ENCODE data around the gene MIA3. TPM values are rescaled to one million over a fixed set of nuclear protein-coding genes. Genes with fewer than 3 reads are reported as not detected.

MIA3 gene
- total and polyA plus RNA-seq, 2 donors (not counting 1 experiment from before 2014, with no cell fraction given), result 34.3 to 68.0 TPM

DNA sequence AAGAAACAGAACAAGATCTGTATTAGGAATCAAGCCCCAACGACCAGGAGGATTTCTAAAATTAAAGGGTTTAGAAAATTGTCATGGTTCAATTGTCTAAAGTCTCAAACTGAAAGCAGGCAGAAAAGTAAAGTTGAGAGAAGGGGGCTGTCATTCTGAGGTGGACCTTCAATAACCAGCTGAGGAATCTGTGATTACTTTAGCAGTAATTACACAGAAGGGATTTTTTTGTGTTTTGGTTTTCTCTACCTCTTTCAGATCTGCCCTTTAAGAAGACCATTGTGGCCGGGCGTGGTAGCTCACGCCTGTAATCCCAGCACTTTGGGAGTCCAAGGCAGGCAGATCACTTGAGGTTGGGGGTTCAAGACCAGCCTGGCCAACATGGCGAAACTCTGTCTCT is 77.0 kb downstream of the MIA3 start:
- H3K79me2 ChIP-seq (ENCODE audit: control insufficient read depth, insufficient read depth, low read length), result peaks cover 17% of the 10 kb centered on the region

DNA sequence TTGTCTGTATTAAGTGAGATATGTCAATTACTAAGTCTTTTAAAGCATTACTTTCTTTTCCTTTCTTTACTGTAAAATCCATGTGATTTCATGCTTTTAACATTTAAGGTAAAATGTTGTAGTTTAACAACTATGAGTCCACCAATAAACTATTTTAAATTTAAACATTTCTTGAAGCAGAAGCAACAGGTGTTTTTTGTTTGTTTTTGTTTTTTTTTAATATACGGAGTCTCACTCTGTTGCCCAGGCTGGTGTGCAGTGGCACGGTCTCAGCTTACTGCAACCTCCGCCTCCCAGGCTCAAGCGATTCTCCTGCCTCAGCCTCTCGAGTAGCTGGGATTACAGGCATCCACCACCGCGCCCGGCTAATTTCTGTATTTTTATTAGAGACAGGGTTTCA is 78.8 kb downstream of the MIA3 start:
- Histone ChIP-seq H2AFZ (ENCODE audit: low read length) (no peak overlapping the region), H3K36me3 (ENCODE audit: control insufficient read depth, insufficient read depth, low read length) (no peaks in the 10 kb centered on the region), H4K20me1 (ENCODE audit: control insufficient read depth, extremely low read depth, insufficient read depth, low read length) (no peaks in the 10 kb centered on the region), H3K9ac (ENCODE audit: insufficient read depth, low read length) (no peak overlapping the region), H3K4me2 (ENCODE audit: extremely low read depth, insufficient read depth, low read length) (no peak overlapping the region), H3K4me1 (ENCODE audit: control insufficient read depth, extremely low read depth, insufficient read depth, low read length) (no peaks in the 10 kb centered on the region), H3K27ac (ENCODE audit: insufficient read depth, low read length) (no peak overlapping the region), H3K79me2 (ENCODE audit: control insufficient read depth, insufficient read depth, low read length) (peaks cover 17% of the 10 kb centered on the region), H3K4me3 (replicated peaks in 1 of 4; ENCODE audit: control extremely low read depth in 1 of 4, insufficient read depth in 1 of 4, low read depth in 3 of 4, low read length in 4 of 4) (no peak overlapping the region), H3K27me3 (ENCODE audit: control insufficient read depth, insufficient read depth, low read length) (no peaks in the 10 kb centered on the region), H3K9me3 (ENCODE audit: control insufficient read depth, insufficient read depth, low read depth, low read length) (no peaks in the 10 kb centered on the region)
- TF ChIP-seq EZH2 (IDR thresholded peaks at IDR 0.05; ENCODE audit: low read length, missing control alignments), result no peak
- TF ChIP-seq, protein P1, sequence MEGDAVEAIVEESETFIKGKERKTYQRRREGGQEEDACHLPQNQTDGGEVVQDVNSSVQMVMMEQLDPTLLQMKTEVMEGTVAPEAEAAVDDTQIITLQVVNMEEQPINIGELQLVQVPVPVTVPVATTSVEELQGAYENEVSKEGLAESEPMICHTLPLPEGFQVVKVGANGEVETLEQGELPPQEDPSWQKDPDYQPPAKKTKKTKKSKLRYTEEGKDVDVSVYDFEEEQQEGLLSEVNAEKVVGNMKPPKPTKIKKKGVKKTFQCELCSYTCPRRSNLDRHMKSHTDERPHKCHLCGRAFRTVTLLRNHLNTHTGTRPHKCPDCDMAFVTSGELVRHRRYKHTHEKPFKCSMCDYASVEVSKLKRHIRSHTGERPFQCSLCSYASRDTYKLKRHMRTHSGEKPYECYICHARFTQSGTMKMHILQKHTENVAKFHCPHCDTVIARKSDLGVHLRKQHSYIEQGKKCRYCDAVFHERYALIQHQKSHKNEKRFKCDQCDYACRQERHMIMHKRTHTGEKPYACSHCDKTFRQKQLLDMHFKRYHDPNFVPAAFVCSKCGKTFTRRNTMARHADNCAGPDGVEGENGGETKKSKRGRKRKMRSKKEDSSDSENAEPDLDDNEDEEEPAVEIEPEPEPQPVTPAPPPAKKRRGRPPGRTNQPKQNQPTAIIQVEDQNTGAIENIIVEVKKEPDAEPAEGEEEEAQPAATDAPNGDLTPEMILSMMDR (conservative IDR thresholded peaks at IDR 0.05 in 1 of 2, IDR thresholded peaks at IDR 0.05 in 1 of 2; ENCODE audit: low read depth in 1 of 2, low read length in 2 of 2), result no peak
- DNase-seq (ENCODE audit: low read depth in 2 of 2), result no peak

More for the DNA sequence above, 77.0 kb downstream of the MIA3 start:
- Histone ChIP-seq H3K4me1 (ENCODE audit: control insufficient read depth, extremely low read depth, insufficient read depth, low read length) (no peaks in the 10 kb centered on the region), H3K4me3 (replicated peaks in 1 of 4; ENCODE audit: control extremely low read depth in 1 of 4, insufficient read depth in 1 of 4, low read depth in 3 of 4, low read length in 4 of 4) (no peak overlapping the region), H3K4me2 (ENCODE audit: extremely low read depth, insufficient read depth, low read length) (no peak overlapping the region), H3K27ac (ENCODE audit: insufficient read depth, low read length) (no peak overlapping the region), H3K36me3 (ENCODE audit: control insufficient read depth, insufficient read depth, low read length) (no peaks in the 10 kb centered on the region), H3K27me3 (ENCODE audit: control insufficient read depth, insufficient read depth, low read length) (no peaks in the 10 kb centered on the region), H3K9me3 (ENCODE audit: control insufficient read depth, insufficient read depth, low read depth, low read length) (no peaks in the 10 kb centered on the region), H3K9ac (ENCODE audit: insufficient read depth, low read length) (no peak overlapping the region), H4K20me1 (ENCODE audit: control insufficient read depth, extremely low read depth, insufficient read depth, low read length) (no peaks in the 10 kb centered on the region), H2AFZ (ENCODE audit: low read length) (no peak overlapping the region)
- TF ChIP-seq EZH2 (IDR thresholded peaks at IDR 0.05; ENCODE audit: low read length, missing control alignments), result no peak
- TF ChIP-seq, protein P1 (conservative IDR thresholded peaks at IDR 0.05 in 1 of 2, IDR thresholded peaks at IDR 0.05 in 1 of 2; ENCODE audit: low read depth in 1 of 2, low read length in 2 of 2), result no peak
- DNase-seq (ENCODE audit: low read depth in 2 of 2), result no peak

DNA sequence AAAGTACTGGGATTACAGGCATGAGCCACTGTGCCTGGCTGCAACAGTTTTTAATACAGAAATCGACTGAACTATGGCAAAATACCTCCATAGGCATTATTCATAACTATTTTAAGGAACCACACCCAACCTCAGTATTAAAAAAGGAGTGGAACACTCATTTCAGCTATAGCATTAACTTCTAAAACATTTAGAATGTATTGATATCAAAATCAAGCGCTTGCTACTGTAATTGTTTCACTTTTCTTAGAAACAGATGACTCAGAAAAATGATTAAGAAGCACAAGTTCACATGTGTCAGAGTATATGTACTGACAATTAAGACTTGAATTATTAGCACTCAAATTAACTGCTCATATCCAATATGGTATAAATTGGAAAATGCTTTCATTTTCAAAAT is 79.3 kb downstream of the MIA3 start:
- Histone ChIP-seq H3K9ac (ENCODE audit: insufficient read depth, low read length) (no peak overlapping the region), H3K9me3 (ENCODE audit: control insufficient read depth, insufficient read depth, low read depth, low read length) (no peaks in the 10 kb centered on the region), H3K36me3 (ENCODE audit: control insufficient read depth, insufficient read depth, low read length) (no peaks in the 10 kb centered on the region), H3K27me3 (ENCODE audit: control insufficient read depth, insufficient read depth, low read length) (no peaks in the 10 kb centered on the region), H3K4me3 (replicated peaks in 1 of 4; ENCODE audit: control extremely low read depth in 1 of 4, insufficient read depth in 1 of 4, low read depth in 3 of 4, low read length in 4 of 4) (no peak overlapping the region), H3K4me2 (ENCODE audit: extremely low read depth, insufficient read depth, low read length) (no peak overlapping the region), H4K20me1 (ENCODE audit: control insufficient read depth, extremely low read depth, insufficient read depth, low read length) (no peaks in the 10 kb centered on the region), H3K27ac (ENCODE audit: insufficient read depth, low read length) (no peak overlapping the region), H2AFZ (ENCODE audit: low read length) (no peak overlapping the region), H3K4me1 (ENCODE audit: control insufficient read depth, extremely low read depth, insufficient read depth, low read length) (no peaks in the 10 kb centered on the region), H3K79me2 (ENCODE audit: control insufficient read depth, insufficient read depth, low read length) (peaks cover 16% of the 10 kb centered on the region)
- DNase-seq (ENCODE audit: low read depth in 2 of 2), result no peak
- TF ChIP-seq EZH2 (IDR thresholded peaks at IDR 0.05; ENCODE audit: low read length, missing control alignments), result no peak
- TF ChIP-seq, protein P1 (conservative IDR thresholded peaks at IDR 0.05 in 1 of 2, IDR thresholded peaks at IDR 0.05 in 1 of 2; ENCODE audit: low read depth in 1 of 2, low read length in 2 of 2), result no peak

Measured in fibroblast of lung (primary cell).